ENCODE data around the gene ZFAND3.

ZFAND3 gene

GRCh38 chr6:38151580-38152500, 332.3 kb downstream of the ZFAND3 start:
- no peak overlapping the region for H3K27ac Mint-ChIP-seq
- no peak for DNase-seq
- ATAC-seq: no peak

DNA sequence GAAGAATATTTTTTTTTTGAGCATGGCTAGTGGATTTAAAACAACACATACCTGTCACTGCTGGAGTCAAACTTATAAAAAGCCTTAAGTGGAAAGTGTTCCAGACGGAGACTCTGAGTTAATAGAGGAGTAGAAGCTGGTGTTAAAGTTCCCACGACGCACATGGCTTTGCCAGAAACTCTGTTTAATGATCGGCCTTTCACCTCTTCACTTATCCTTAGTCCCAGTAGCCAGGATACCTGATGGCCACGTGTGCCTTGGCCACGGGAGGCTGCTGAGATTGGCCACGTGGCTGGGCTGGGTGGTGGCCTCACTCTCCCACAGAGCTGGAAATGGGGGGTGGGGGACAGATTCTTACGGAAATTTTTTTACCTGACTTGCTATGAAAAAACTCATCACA, 333.1 kb downstream of the ZFAND3 start:
- H3K27me3 Mint-ChIP-seq: no peaks in the 10 kb centered on the region
- H3K9me3 Mint-ChIP-seq: no peaks in the 10 kb centered on the region
- DNase-seq: no peak
- no peak overlapping the region for H3K4me3 Mint-ChIP-seq
- H3K4me1 Mint-ChIP-seq: no peaks in the 10 kb centered on the region
- no peak for ATAC-seq
- no peak overlapping the region for H3K27ac Mint-ChIP-seq

More at GRCh38 chr6:38151580-38152500, 332.3 kb downstream of the ZFAND3 start:
- Mint-ChIP-seq H3K4me3 (no peak overlapping the region), H3K27me3 (no peaks in the 10 kb centered on the region), H3K9me3 (no peaks in the 10 kb centered on the region), H3K4me1 (no peaks in the 10 kb centered on the region)

GRCh38 chr6:38153076-38153797, 333.7 kb downstream of the ZFAND3 start:
- Mint-ChIP-seq H3K4me1 (no peaks in the 10 kb centered on the region), H3K27me3 (no peaks in the 10 kb centered on the region), H3K9me3 (no peaks in the 10 kb centered on the region), H3K27ac (peak overlapping the region in 1 of 2 donors; percentile 68), H3K4me3 (no peak overlapping the region)
- ATAC-seq (no peak), DNase-seq (no peak)

DNA sequence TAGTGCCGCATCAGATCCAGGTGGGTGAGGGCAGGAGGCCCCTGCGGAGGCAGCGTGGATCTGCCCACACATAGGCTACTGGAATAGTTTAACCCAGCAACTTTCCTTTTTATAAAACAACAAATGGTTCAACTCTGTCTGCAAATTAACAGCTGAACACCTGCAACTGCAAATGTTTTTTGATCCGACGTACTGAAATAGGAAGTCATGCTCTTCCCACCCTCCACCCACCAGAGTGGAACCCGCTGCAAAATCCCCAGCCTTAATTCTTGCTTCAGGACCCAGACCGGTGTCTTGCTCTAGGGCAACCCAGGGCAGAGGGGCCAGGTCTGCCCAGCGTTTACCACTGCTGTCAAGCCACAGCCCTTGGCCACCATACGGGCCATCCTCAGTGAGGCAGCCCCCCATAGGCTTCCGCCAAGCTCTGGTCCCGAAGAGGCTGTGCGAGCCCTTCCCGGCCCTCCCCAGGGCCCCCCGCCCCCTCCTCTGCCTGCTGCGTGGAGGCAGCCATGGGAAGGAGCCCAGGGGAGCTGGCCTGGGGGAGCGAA, 334.3 kb downstream of the ZFAND3 start:
- no peak for ATAC-seq

DNA sequence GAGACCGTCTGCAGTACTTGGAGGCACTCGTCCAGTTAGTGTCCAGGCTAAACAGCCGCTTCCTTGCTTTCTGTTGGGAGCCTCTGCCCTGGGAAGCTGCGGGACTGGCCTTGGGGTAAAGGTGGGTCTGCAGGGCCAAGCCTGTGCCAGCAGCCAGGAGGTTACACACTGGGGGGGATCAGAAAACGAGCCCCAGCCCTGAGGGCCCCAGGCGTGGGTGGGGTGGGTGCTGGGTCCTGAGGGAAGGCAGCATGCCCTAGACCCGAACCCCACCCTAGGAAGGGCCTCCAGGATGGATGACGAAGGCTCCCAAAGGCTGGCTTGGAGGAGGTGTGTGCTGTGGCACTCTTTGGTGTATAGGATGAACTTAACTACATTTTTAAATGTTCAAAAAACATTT, 335.2 kb downstream of the ZFAND3 start:
- no peak for DNase-seq
- H3K4me1 Mint-ChIP-seq: no peaks in the 10 kb centered on the region
- H3K27me3 Mint-ChIP-seq: no peaks in the 10 kb centered on the region
- H3K9me3 Mint-ChIP-seq: peaks cover 0 to 8% of the 10 kb centered on the region in 2 donors
- H3K27ac Mint-ChIP-seq: peak overlapping the region; percentile 2 to 68
- ATAC-seq: no peak
- H3K4me3 Mint-ChIP-seq: no peak overlapping the region

More for the DNA sequence above, 334.3 kb downstream of the ZFAND3 start:
- peaks cover 0 to 5% of the 10 kb centered on the region in 2 donors for H3K9me3 Mint-ChIP-seq
- no peaks in the 10 kb centered on the region for H3K27me3 Mint-ChIP-seq
- H3K4me1 Mint-ChIP-seq: no peaks in the 10 kb centered on the region
- H3K4me3 Mint-ChIP-seq: no peak overlapping the region
- DNase-seq: no peak
- H3K27ac Mint-ChIP-seq: no peak overlapping the region

- Mint-ChIP-seq H3K4me1 (no peaks in the 10 kb centered on the region), H3K9me3 (peaks cover 0 to 8% of the 10 kb centered on the region in 2 donors), H3K4me3 (no peak overlapping the region), H3K27me3 (no peaks in the 10 kb centered on the region), H3K27ac (peak overlapping the region; percentile 68 to 92)
- ATAC-seq: no peak
- DNase-seq: no peak
Observed at GRCh38 chr6:38155144-38155543, 335.6 kb downstream of the ZFAND3 start.

DNA sequence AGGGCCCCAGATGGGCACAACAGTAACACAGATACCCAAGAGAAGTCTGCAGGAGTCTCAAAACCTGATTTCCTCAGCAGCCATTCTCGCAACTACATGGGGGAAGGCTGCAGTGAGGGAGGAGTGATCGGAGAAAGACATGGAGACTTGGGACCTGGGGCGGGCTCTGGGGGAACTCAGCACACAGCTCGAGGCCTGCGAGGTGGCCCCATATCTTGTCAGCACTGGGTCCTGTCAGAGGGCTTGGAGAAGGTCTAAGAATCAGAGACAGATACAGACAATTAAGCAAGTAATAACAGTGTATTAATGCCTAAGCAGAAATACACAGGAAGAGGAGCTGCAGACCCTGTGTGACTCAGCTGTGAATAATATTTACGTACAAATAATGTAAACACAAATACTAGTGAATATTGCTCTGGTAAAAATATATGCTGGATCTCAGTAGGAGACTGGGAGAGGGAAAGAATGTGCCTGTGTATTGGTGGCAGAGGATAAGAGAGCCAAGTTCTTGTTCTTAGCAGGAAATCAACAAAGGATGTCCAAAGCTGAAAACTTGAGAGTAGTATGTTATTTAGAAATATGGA, 336.2 kb downstream of the ZFAND3 start:
- Mint-ChIP-seq H3K4me1 (no peaks in the 10 kb centered on the region), H3K4me3 (no peak overlapping the region), H3K9me3 (peaks cover 0 to 8% of the 10 kb centered on the region in 2 donors), H3K27me3 (no peaks in the 10 kb centered on the region), H3K27ac (peak overlapping the region; percentile 26 to 92)
- ATAC-seq (no peak), DNase-seq (no peak)

- H3K27me3 Mint-ChIP-seq: no peaks in the 10 kb centered on the region
- H3K27ac Mint-ChIP-seq: peak overlapping the region in 1 of 2 donors; percentile 68
- DNase-seq (no peak), ATAC-seq (no peak)
- H3K4me3 Mint-ChIP-seq: no peak overlapping the region
- peaks cover 0 to 8% of the 10 kb centered on the region in 2 donors for H3K9me3 Mint-ChIP-seq
- H3K4me1 Mint-ChIP-seq: no peaks in the 10 kb centered on the region
Observed at GRCh38 chr6:38156818-38157565, 337.5 kb downstream of the ZFAND3 start.

- peak overlapping the region; percentile 28 to 68 for H3K27ac Mint-ChIP-seq
- peak; percentile 18 for ATAC-seq
- H3K4me1 Mint-ChIP-seq: no peaks in the 10 kb centered on the region
- no peak overlapping the region for H3K4me3 Mint-ChIP-seq
- no peak for DNase-seq
- H3K9me3 Mint-ChIP-seq: peaks cover 0 to 8% of the 10 kb centered on the region in 2 donors
- H3K27me3 Mint-ChIP-seq: no peaks in the 10 kb centered on the region
Observed at GRCh38 chr6:38157905-38158304, 338.4 kb downstream of the ZFAND3 start.

DNA sequence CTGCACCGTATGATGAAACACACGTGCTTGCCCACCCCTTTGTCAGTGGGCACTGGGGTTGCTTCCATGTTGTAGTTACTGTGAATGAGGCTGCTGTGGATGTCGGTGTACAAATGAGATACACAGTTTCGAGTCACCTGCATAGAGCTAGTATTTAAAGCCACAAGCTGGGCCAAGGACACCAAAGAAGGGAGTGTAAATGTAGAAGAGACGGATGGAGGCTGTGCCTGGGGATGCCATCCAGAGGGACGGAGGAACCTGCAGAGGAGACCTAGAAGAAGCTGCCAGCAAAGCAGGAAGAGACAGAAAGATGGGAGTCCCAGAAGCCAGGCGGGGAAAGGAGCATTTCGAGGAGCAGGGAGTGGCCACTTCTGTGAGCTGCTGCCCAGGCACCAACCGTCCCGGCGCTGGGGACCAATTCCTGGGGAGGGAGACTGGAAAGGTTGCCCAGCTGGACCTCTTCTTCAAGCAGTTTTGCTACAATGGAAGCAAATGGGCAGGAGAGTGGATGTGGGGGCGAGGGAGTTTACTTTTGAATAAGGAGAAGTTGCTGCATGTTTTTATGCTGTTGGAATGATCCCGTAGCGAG, 339.3 kb downstream of the ZFAND3 start:
- peaks cover 0 to 8% of the 10 kb centered on the region in 2 donors for H3K9me3 Mint-ChIP-seq
- H3K4me3 Mint-ChIP-seq: no peak overlapping the region
- H3K4me1 Mint-ChIP-seq: no peaks in the 10 kb centered on the region
- DNase-seq (no peak), ATAC-seq (no peak)
- no peaks in the 10 kb centered on the region for H3K27me3 Mint-ChIP-seq
- H3K27ac Mint-ChIP-seq: peak overlapping the region in 1 of 2 donors; percentile 1

GRCh38 chr6:38159596-38159995, 340.1 kb downstream of the ZFAND3 start:
- H3K9me3 Mint-ChIP-seq: peaks cover 0 to 8% of the 10 kb centered on the region in 2 donors
- no peak for DNase-seq
- H3K4me1 Mint-ChIP-seq: no peaks in the 10 kb centered on the region
- no peak for ATAC-seq
- no peak overlapping the region for H3K4me3 Mint-ChIP-seq
- H3K27me3 Mint-ChIP-seq: no peaks in the 10 kb centered on the region
- H3K27ac Mint-ChIP-seq: no peak overlapping the region

DNA sequence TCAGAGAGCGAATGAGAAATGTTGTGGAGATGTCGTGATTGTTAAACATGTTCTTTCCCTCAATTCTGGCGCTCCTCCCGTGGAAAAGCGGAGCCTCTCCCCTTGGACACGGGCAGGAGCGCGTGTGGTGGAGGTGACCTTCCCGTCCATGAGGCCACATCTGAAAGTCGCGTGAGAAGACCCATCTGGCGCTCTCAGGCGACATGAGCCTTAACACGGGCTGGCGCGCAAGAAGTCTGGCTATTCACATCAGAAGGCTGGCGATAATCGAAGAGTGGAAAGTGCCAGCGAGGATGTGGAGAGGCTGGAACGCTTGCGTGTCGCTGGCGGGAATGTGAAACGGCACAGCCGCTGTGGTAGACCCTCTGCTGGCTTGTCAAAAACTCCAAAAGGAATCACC, 341.3 kb downstream of the ZFAND3 start:
- Mint-ChIP-seq H3K27ac (peak overlapping the region in 1 of 2 donors; percentile 71), H3K4me1 (no peaks in the 10 kb centered on the region), H3K27me3 (no peaks in the 10 kb centered on the region), H3K9me3 (peaks cover 0 to 8% of the 10 kb centered on the region in 2 donors), H3K4me3 (no peak overlapping the region)
- DNase-seq: no peak
- no peak for ATAC-seq

- DNase-seq: no peak
- H3K27ac Mint-ChIP-seq: peak overlapping the region in 1 of 2 donors; percentile 71
- ATAC-seq: no peak
- H3K9me3 Mint-ChIP-seq: peaks cover 0 to 8% of the 10 kb centered on the region in 2 donors
- H3K4me3 Mint-ChIP-seq: no peak overlapping the region
- no peaks in the 10 kb centered on the region for H3K27me3 Mint-ChIP-seq
- no peaks in the 10 kb centered on the region for H3K4me1 Mint-ChIP-seq
Observed at GRCh38 chr6:38161331-38161730, 341.8 kb downstream of the ZFAND3 start.

- Mint-ChIP-seq H3K9me3 (peaks cover 0 to 8% of the 10 kb centered on the region in 2 donors), H3K4me1 (no peaks in the 10 kb centered on the region), H3K27me3 (no peaks in the 10 kb centered on the region), H3K4me3 (no peak overlapping the region), H3K27ac (peak overlapping the region; percentile 21 to 91)
- DNase-seq (no peak), ATAC-seq (peak; percentile 16)
Observed at GRCh38 chr6:38161754-38162492, 342.4 kb downstream of the ZFAND3 start.

Measured in stimulated activated naive CD8-positive, alpha-beta T cell treated with anti-CD3 and anti-CD28 coated beads, Interleukin-15, amount 100 ng/mL, for 72 hours (primary cell).